Mammary epithelial cell (primary cell): ENCODE measurements around the gene ACER3.

Source experiments
- CTCF ChIP-seq, 2 donors: IDR thresholded peaks in 1 of 2; conservative IDR thresholded peaks in 1 of 2; 2 replicates each; pipeline ENCODE4 v1.5.1; 2011 to 2012; ENCODE audit warnings: inconsistent platforms in 2 of 2, low read length in 2 of 2, mild to moderate bottlenecking in 2 of 2, control low read depth in 1 of 2, low read depth in 1 of 2; ENCODE audit not compliant: insufficient read depth in 1 of 2; ENCODE audit errors: extremely low read depth in 1 of 2
- EZH2 ChIP-seq: IDR thresholded peaks from 2 replicates; pipeline ENCODE4 v1.6.1; 2012; ENCODE audit warnings: low read length, inconsistent platforms, borderline replicate concordance

GRCh38 chr11:76825726-76826396 is 34.9 kb upstream of the ACER3 start:
- TF ChIP-seq CTCF (conservative IDR thresholded peaks at IDR 0.05 in 1 of 2, IDR thresholded peaks at IDR 0.05 in 1 of 2; ENCODE audit: extremely low read depth in 1 of 2, insufficient read depth in 1 of 2, low read depth in 1 of 2, low read length in 2 of 2) = no peak
- no peak for TF ChIP-seq EZH2
